Stimulated activated CD4-positive, alpha-beta T cell treated with anti-CD3 and anti-CD28 coated beads, Interleukin-2, amount 100 ng/mL, for 24 hours (primary cell): ENCODE results near the gene SCGB1D2.
"Not testable (repeated sequence)": the region's sequence is repeated elsewhere in the genome, so short reads cannot be mapped to it uniquely, and the experiment has no call there.

Experiments
- DNase-seq, 2 donors: peaks; one replicate each; pipeline ENCODE4 v3.0.0-alpha.2; 2020

SCGB1D2 gene, protein sequence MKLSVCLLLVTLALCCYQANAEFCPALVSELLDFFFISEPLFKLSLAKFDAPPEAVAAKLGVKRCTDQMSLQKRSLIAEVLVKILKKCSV

DNA sequence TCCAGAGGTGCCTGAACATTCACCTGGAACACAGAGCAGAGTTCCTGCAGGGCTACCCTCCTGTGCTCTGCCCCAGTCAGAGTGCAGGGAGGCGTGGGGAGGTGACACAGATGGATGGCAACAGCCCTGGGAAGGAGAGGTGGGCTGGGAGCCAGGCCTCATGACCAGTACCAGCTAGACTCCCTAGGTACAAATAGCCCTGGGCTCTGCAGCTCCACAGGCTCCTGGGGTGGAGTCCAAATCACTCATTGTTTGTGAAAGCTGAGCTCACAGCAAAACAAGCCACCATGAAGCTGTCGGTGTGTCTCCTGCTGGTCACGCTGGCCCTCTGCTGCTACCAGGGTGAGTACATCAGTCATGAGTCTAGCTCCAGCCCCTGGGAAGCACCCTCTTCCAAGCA lies at the start of gene SCGB1D2:
TSS of gene SCGB1D2 (plus strand) at position 219 of the 400 bp plus-strand sequence. CDS start at position 288, 69 bp downstream.
- DNase-seq = no peak

DNA sequence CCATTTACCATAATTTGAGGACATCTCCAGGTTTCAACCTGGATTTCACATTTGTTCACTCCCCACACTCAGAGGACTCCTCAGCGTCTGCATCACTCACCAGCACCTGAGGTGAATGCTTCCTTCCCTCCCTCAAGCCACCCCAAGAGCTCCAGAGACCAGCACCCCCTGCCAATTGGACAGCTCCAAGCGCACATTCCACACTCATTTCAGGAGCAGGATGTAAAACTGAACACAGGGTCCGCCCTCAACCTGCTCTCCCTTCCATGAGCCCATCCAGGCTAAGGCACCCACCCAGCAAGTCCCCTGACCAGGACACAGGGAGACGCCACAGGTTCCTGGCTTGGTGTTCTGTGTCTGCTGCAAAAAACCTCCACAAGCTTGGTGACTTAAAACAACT lies 48.1 kb upstream of the SCGB1D2 start:
- DNase-seq = no peak

DNA sequence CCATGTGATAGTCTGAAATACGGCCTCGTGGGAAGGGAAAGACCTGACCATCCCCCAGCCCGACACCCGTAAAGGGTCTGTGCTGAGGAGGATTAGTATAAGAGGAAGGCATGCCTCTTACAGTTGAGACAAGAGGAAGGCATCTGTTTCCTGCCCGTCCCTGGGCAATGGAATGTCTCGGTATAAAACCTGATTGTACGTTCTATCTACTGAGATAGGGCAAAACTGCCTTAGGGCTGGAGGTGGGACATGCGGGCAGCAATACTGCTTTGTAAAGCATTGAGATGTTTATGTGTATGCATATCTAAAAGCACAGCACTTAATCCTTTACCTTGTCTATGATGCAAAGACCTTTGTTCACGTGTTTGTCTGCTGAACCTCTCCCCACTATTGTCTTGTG lies 47.0 kb upstream of the SCGB1D2 start:
- not testable (repeated sequence) for DNase-seq

DNA sequence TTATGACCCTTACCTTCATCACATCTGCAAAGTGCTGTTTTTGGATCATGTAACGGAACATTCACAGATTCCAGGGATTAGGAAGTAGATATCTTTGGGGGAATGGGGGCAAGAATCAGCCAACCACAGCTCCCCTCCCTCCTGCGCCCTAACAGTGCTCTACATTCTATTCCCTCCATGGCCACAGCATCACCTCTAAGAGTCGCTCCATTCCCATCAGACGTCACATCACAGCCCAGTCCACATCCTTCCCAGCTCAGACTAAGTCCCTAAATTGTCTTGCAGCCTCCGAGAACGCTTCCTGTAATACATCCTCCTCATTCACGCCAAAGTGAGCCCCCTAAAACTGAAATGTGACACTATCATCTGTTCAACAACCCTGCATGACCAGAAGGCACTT lies 46.1 kb upstream of the SCGB1D2 start:
- DNase-seq = no peak

DNA sequence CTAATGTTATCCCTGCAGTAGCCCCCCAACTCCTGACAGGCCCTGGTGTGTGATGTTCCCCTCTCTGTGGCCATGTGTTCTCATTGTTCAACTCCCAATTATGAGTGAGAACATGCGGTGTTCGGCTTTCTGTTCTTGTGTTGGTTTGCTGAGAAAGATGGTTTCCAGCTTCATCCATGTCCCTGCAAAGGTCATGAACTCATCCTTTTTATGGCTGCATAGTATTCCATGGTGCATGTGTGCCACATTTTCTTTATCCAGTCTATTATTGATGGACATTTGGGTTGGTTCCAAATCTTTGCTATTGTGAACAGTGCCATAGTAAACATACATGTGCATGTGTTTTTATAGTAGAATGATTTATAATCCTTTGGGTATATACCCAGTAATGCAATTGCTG lies 44.6 kb upstream of the SCGB1D2 start:
- not testable (repeated sequence) for DNase-seq

DNA sequence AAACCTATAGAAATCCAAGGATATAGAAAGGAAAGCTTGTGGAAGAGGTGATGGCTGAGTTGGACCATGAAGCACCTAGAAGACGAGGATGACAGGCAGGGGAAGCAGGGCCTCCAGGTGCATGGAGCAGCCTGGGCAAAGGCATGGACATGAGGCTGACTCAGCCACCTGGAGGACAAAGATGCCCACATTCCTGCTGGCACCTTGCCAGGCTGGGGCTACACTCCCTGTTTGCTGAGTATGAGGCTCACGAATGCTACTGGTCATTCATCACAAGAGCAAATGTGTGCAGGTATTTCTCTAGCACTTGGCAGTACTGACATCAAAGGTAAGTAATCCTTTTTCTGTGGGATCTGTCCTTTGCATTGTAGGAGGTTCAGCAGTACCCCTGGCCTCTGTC lies 40.7 kb upstream of the SCGB1D2 start:
- DNase-seq = no peak

DNA sequence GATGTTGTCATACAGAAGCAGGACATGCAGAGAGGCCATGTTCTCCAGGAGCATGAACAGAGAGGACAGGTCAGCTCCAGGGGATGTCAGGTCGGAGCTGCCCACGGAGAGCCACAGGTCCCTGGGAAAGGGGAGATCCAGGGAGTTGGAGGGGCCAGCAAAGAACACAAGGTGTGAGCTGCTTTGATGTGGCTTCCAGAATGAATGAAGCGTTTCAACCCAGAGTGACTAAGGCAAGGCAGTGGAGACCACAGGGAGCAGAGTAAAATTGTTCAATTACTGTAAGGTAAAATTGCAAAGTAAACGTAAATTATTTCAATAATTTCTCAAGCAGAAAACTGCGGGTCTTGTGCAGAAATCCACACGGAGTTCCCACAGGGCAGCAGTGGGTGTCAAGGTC lies 39.1 kb upstream of the SCGB1D2 start:
- no peak for DNase-seq

DNA sequence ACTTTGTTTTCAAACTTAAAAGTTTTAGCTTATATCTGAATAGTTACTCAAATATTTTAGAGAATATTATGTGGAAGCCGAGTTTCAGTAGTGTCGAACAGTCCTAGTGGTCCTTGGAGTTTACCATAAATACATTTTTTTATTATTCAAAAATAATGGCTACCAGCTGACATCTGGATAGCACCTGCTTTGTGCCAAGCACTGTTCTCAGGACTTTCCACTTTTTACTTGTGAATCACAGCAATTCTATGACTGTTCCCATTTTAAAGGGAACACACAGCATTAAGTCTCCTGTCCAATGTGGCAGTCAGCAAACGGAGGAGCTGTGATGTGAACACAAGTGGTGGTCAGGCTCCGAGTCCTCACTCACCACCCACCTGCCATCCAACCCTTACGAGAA lies 37.6 kb upstream of the SCGB1D2 start:
- no peak for DNase-seq

DNA sequence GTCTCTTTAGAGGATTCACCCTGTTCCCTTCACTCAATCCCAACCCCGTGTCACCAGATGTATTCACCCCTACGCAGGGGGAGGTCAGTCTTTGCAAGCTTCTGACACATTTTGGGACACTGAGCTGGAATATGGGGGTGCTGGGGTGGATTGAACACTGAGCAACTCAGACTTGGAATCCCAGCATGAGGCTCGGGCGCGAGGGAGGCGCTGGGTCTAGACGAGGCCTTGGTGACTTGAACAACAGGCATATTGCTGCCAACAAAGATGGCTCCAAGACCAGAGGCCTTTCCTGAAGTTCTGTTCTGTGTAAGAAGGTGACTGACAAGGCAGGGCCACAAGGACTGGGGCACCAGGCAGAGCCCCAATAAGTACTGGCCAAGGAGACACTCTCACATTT lies 36.6 kb upstream of the SCGB1D2 start:
- no peak for DNase-seq

DNA sequence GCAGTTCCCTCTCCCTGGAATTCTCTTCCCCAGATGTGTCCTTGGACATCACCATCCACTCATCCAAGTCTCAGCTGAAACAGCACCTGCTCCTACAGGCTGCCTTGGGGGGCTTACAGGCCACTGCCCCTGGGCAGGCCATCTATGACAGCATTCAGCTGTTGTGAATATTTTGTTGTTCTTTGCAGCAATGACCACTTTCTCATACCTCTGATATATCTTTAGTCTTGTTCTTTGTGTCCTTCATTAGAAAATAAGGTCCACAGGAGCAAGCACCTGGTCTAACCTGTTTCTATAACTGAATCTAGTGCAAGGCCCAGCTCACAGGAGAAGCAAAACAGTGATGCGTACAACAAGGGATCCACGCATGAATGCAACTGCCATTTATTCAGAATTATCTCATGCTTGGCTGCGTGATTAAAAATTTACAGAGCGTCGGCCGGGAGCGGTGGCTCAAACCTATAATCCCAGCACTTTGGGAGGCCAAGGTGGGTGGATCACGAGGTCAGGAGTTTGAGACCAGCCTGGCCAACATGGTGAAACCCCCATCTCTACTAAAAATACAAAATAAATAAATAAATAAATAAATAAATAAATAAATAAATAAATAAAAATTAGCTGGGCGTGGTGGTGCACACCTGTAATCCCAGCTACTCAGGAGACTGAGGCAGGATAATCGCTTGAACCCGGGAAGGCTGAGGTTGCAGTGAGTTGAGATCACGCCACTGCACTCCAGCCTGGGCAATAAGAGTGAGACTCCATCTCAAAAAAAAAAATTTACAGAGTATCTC lies 35.6 kb upstream of the SCGB1D2 start:
- not testable (repeated sequence) for DNase-seq

DNA sequence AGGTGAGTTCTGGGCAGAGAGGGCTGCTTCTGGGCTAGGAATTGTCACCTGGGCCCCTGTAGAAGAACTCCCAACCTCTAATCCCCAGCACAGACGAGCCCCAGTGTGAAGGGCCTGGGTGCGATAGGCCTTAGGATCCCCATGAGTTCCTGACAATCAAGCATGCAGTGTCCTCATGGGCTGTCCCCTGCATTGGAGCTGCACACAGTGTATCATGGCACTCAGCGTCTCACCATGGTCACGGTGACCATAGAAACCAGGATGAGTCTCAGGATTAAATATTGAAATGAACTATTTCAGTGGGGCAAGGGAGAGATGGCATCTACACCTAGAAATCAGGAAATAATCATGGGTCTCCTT lies 33.3 kb upstream of the SCGB1D2 start:
- DNase-seq = no peak

DNA sequence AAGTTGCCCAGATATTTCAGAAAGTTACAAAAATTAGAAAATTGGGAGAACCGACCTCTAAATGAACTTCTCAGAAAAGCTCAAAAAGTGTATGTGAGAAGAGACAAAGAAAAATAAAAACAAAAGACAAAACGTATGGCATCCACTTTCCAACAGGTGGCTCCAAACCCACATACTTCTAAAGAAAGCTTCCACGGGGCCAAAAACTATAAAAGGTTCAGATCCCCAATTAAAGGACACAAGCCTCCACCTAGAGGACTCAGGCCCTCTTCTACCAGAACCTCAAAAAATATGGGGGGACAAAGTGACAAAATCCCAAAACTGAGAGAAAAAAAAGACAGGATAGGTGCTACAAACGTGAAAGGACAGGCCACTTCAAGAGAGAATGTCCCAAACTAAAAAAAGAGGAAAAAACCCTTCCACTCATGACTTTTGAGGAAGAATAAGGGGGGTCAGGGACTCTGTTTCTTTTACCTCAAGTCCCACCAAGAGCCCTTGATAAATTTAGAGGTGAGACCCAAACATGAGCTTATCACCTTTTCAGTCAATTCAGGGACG lies 24.8 kb upstream of the SCGB1D2 start:
- no peak for DNase-seq

DNA sequence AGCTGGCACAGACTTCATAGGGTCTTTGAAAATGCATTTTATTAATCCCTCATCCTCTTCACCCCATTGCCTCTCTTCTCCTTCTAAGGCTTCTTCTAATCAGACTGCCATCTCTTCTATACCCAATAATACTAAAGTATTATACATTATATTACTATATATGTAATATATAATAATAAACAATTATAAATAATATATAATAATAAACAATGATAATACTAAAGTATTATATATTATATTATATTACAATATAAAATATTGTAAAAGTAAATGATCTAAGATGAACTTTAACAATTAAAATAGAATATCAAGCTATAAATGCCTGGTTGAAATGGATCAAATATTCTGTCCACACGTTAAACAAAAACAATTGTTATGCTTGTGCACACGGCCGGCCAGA lies 20.5 kb upstream of the SCGB1D2 start:
- no peak for DNase-seq

DNA sequence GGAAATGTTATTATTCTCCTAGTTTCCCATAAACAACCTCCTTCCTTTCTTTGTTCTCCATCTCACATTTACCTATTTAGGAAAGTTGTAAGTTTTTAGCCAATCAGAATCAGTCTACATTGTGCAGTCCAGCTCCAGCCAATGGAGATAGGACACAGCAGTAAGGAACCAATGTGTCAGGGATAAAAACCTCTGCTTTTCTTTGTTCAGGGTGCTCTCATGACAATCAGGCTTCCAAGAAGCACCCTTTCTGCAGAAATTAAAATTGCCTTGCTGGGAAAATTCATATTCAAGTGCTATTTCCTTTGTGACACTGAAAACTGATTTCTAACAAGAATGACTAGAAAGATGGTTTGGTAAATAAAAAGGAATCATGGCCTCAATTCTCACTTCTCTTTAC lies 18.9 kb upstream of the SCGB1D2 start:
- DNase-seq = no peak

DNA sequence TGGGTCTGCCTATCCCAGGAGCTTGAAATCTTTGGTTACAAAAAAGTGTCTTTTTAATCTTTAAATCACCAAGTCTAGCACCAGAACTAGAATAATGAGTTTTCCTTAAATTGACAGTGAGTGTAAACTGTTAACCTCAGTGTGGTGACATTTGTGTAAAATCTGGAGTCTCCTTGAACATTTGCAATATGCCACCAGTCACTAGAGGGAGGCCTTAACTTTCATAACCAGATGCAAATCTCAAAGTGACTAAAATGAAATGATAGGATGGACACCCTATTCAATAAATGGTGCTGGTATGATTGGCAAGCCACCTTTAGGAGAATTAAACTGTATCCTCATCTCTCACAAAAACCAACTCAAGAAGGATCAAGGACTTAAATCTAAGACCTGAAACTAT lies 8.3 kb upstream of the SCGB1D2 start:
- no peak for DNase-seq

DNA sequence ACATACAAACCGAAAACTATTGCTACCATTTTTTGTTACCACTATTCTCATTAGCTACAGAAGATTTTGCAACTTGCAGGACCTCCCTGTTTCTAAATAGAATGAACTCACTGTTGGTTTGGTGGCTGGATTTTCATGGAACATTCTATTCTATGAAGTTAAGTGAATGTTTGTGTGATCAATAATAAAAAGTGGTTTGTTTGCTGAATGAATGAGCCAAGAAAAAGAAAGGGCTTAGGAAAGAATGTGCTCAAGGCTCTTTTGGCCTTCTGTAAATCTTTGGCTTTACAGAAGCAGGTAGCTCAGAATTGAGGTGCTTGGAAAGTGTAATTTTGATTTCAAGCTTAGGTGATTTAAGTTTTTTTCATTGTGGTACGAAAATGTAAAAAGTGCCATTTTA lies 5.9 kb upstream of the SCGB1D2 start:
- no peak for DNase-seq

DNA sequence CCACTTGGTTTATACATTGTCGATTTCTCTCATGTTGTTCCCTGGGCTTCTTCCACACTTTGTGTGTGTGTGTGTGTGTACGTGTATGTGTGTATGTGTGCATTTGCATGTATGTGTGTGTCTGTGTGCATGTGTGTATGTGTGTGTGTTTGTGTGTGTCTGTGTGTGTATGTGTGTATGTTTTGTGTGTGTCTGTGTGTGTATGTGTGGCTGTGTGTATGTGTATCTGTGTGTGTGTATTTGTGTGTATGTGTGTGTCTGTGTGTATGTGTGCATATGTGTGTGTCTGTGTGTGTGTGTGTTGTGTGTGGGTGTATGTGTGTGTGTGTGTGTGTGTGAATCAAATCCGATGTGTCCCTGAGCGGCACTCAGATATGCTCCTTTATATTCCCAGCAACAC lies 4.5 kb upstream of the SCGB1D2 start:
- DNase-seq = no peak

DNA sequence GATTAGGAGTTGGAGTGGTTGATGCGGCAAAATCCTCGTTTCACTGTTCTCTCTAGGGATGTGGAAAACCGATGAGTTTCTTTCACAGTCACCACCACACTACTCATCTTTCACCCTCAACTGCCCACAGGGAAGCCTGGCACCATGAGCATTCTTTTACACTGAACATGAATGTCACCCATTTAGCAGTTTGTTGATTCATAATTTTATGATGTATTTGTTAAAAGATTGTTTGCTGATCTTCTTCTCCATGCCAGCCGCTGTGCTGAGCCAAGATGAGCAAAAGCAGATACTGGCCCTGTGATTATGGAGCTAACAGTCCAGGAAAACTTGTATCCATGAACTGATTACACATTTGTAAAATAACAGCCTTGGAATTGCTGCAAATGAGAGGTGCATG lies 3.9 kb upstream of the SCGB1D2 start:
- DNase-seq = no peak

DNA sequence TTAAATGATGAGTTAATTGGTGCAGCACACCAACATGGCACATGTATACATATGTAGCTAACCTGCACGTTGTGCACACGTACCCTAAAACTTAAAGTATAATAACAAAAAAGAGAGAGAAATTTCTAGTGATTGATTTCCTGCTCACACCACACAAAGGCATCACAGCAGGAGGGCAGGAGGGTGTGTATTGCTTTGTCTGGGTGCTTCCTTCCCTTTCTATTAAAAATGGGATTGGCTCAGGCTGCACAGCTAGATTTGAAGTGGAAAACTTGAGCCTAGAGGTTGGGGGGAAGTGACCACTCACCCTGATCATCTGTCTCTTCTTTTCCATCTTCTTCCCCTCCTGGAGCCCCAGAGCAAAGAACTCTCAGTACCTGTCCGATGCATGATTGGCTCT lies 944 bp upstream of the SCGB1D2 start:
- no peak for DNase-seq

DNA sequence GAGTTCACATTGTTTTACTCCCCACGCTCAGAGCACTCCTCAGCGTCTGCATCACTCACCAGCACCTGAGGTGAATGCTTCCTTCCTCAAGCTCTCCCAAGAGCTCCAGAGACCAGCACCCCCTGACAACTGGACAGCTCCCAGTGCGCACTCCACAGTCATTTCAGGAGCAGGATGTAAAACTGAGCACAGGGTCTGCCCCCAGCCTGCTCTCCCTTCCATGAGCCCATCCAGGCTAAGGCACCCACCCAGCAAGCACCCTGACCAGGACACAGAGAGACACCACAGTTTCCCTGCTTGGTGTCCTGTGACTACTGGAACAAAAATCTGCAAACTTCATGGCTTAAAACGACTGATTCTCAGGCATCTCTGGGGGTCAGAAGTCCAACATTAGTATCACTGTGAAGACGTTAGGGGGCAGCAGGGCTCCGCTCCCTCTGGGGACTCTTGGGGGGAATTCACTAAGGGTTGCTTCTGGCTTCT lies 3.3 kb downstream of the SCGB1D2 start:
- peak in 1 of 2 donors; percentile 17 for DNase-seq

DNA sequence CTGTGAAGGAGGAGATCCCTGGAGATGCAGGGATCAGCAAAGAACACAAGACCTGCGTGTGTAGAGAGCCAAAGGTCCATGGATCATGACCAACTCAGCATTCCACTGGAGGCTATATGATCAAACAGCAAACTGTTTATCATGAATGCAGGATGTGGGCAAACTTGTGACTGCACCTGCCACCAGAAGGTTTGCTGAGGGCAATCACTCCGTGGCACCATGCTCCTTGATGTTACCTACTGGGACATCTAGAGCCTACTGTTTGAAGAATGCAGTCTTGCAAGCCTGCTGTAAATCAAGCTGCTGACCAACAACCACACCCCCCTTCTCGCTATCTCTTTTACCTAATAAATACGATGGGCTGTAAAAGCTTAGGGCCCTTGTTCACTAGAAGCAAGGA lies 9.7 kb downstream of the SCGB1D2 start:
- DNase-seq = no peak

DNA sequence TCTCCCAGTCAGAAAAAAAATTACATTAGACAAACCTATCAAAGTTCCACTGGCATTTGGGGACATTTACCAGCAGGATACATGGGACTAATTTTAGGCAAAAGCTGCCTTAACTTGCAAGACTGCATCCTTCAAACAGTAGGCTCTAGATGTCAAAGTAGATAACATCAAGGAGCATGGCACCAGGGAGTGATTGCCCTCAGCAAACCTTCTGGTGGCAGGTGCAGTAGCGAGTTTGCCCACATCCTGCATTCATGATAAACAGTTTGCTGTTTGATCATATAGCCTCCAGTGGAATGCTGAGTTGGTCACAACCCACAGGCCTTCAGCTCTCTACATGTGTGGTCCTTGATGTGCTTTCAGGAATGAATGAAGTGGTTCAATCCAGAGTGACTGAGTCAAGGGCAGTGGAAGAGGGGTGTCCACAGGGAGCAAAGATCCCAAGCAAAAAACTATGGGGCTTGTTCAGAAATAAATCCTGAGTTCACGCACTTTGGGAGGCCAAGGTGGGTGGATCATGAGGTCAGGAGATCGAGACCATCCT lies 12.0 kb downstream of the SCGB1D2 start:
- no peak for DNase-seq

DNA sequence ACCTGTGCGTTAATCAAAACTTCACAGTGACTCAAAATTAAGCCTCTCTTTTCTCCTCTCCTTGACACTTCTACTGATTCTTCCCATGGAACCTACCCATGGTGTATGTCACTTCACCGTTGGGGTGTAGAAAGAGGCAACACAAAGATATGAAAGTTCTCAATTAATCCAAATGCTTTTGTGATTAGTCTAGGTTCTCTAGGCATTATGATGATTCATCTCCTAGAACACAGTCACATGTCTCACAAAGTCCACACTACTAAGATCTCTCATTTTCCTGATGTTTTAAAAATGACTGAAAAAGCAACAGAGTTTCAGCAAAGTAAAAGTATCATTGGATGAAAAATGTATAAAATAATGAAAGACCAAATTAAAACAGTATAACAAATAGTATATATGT lies 14.2 kb downstream of the SCGB1D2 start:
- no peak for DNase-seq

DNA sequence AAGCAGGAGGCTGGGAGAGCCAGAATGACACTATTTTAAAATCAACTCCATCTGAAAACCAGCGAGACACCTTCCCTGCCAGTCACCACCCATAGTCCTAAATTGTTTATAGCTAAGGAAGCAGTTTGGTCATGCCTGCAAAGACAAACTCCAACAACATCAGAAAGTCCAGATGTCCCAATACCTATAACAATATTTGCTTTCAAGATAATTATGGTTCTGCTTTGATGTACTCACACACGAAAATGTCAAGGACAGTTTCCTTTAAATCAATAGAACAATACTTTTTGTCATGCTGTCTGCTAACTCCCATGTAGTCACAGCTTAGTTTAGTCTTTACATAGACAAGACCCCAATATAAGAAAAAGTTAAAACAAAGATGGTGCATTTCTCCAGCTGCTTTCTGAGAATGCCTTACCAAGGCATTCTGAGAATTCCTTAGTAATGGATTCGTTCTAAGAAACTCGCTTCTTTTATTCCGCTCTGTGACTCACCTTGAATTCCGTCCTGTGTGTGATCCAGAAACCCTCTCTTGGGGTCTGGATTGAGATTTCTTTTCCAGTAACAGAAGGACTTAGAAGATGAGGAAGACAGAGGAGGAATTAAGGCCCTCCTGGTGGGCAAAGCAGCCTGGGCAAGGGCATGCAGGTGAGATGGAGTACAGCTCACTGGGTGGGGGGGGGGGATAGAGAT lies 18.4 kb downstream of the SCGB1D2 start:
- no peak for DNase-seq
